Ishikawa (cell line): ENCODE measurements around the gene DTD1.

Source experiments
- CEBPB ChIP-seq: IDR thresholded peaks from 2 replicates; pipeline ENCODE4 v1.6.1; 2012
- CREB1 ChIP-seq: IDR thresholded peaks from 2 replicates; pipeline ENCODE4 v1.6.1; 2012; ENCODE audit warnings: low read depth
- EGR1 ChIP-seq: IDR thresholded peaks from 2 replicates; pipeline ENCODE4 v1.6.1; 2012
- EP300 ChIP-seq: IDR thresholded peaks from 2 replicates; pipeline ENCODE4 v1.6.1; 2012; ENCODE audit warnings: borderline replicate concordance
- FOXM1 ChIP-seq: IDR thresholded peaks from 2 replicates; pipeline ENCODE4 v1.6.1; 2012; ENCODE audit warnings: low read depth, borderline replicate concordance
- NFIC ChIP-seq: IDR thresholded peaks from 2 replicates; pipeline ENCODE4 v1.6.1; 2012
- RAD21 ChIP-seq: IDR thresholded peaks from 2 replicates; pipeline ENCODE4 v1.6.1; 2012; ENCODE audit warnings: low read depth
- TAF1 ChIP-seq: IDR thresholded peaks from 2 replicates; pipeline ENCODE4 v1.6.1; 2012; ENCODE audit warnings: low read depth, mild to moderate bottlenecking
- TCF12 ChIP-seq: IDR thresholded peaks from 2 replicates; pipeline ENCODE4 v1.6.1; 2012; ENCODE audit warnings: low read depth
- TEAD4 ChIP-seq: IDR thresholded peaks from 2 replicates; pipeline ENCODE4 v1.6.1; 2012
- YY1 ChIP-seq: IDR thresholded peaks from 2 replicates; pipeline ENCODE4 v1.6.1; 2012; ENCODE audit warnings: low read depth
- ZBTB7A ChIP-seq: IDR thresholded peaks from 2 replicates; pipeline ENCODE4 v1.6.1; 2012; ENCODE audit warnings: low read depth
- TF ChIP-seq, protein P1 (sequence below): IDR thresholded peaks from 2 replicates; pipeline ENCODE4 v1.6.1; 2012
- TF ChIP-seq, protein P2 (sequence below): IDR thresholded peaks from 2 replicates; pipeline ENCODE4 v1.6.1; 2012
- TF ChIP-seq, protein P3 (sequence below): IDR thresholded peaks from 2 replicates; pipeline ENCODE4 v1.6.1; 2012; ENCODE audit warnings: low read depth, mild to moderate bottlenecking

DTD1 gene

DNA sequence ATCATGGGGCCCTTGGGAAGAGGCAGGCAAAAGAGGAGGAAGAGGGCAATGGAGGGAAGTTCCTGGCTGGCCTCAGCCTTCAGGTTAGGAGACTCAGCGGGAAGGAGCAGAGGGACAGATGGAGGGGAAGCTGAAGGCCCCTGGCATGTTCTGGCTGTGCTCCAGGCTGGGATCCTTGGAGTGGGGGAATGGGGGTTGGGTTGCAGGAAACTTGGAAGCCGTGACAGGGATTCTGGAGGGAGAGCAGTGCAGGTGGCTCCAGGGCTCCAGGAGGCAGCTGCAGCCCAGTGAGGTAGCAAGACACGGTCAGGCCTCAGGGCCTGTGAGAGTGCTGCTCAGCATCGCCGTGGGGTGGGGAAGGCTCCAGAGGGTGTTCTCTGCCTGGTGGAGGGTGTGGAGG is 161.1 kb downstream of the DTD1 start:
- no peak for TF ChIP-seq ZBTB7A
- no peak for TF ChIP-seq CREB1

DNA sequence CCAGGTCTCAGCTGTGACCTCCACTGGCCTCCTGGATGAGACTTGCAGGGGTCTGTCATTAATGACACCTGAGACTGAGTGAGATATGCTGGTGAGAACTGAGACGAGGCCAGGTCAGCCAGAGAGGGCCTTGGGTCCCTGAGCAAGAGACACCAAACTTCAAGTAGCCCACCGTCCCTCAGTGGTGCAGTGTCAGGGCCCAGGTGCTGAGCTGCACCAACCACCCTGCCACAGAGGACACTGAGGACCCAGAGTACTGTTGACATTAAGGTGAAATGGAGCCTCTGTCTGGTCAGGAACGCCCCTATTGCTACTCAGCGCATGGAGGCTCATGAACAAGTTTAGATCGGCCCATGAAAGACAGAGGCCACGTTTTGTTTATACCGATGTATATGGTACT is 161.7 kb downstream of the DTD1 start:
- TF ChIP-seq TEAD4: no peak
- TF ChIP-seq YY1: no peak
- TF ChIP-seq, protein P1, sequence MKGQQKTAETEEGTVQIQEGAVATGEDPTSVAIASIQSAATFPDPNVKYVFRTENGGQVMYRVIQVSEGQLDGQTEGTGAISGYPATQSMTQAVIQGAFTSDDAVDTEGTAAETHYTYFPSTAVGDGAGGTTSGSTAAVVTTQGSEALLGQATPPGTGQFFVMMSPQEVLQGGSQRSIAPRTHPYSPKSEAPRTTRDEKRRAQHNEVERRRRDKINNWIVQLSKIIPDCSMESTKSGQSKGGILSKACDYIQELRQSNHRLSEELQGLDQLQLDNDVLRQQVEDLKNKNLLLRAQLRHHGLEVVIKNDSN: no peak
- TF ChIP-seq CREB1: no peak
- TF ChIP-seq CEBPB: no peak
- TF ChIP-seq ZBTB7A: no peak
- TF ChIP-seq EGR1: no peak
- TF ChIP-seq, protein P2, sequence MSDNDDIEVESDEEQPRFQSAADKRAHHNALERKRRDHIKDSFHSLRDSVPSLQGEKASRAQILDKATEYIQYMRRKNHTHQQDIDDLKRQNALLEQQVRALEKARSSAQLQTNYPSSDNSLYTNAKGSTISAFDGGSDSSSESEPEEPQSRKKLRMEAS: no peak

DNA sequence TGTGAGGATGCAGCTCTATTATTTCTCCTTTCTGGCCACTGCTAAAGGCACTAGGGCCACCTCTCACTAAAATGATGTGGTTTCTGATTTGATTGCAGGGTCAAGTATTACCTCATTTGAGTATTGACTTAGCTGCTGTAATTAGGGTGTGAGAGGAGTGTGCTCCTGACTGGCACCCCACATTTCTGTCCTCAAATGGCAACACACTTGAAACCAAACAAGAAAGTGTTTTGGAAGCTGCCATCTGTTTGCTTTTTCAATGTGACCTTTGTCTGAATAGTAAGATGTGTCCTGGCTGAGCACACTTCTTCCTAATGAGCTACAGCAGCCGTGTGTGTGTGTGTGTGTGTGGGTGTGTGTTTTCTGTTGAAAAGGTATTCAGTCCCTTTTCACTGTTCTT is 162.9 kb downstream of the DTD1 start:
- no peak for TF ChIP-seq EP300
- no peak for TF ChIP-seq ZBTB7A
- TF ChIP-seq, protein P3, sequence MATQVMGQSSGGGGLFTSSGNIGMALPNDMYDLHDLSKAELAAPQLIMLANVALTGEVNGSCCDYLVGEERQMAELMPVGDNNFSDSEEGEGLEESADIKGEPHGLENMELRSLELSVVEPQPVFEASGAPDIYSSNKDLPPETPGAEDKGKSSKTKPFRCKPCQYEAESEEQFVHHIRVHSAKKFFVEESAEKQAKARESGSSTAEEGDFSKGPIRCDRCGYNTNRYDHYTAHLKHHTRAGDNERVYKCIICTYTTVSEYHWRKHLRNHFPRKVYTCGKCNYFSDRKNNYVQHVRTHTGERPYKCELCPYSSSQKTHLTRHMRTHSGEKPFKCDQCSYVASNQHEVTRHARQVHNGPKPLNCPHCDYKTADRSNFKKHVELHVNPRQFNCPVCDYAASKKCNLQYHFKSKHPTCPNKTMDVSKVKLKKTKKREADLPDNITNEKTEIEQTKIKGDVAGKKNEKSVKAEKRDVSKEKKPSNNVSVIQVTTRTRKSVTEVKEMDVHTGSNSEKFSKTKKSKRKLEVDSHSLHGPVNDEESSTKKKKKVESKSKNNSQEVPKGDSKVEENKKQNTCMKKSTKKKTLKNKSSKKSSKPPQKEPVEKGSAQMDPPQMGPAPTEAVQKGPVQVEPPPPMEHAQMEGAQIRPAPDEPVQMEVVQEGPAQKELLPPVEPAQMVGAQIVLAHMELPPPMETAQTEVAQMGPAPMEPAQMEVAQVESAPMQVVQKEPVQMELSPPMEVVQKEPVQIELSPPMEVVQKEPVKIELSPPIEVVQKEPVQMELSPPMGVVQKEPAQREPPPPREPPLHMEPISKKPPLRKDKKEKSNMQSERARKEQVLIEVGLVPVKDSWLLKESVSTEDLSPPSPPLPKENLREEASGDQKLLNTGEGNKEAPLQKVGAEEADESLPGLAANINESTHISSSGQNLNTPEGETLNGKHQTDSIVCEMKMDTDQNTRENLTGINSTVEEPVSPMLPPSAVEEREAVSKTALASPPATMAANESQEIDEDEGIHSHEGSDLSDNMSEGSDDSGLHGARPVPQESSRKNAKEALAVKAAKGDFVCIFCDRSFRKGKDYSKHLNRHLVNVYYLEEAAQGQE: no peak
- no peak for TF ChIP-seq CEBPB
- no peak for TF ChIP-seq NFIC
- no peak for TF ChIP-seq YY1
- TF ChIP-seq FOXM1: no peak
- TF ChIP-seq, protein P1: no peak
- TF ChIP-seq RAD21: no peak
- no peak for TF ChIP-seq TCF12
- no peak for TF ChIP-seq TAF1
- no peak for TF ChIP-seq EGR1
- TF ChIP-seq, protein P2: no peak
- TF ChIP-seq TEAD4: no peak
- no peak for TF ChIP-seq CREB1

DNA sequence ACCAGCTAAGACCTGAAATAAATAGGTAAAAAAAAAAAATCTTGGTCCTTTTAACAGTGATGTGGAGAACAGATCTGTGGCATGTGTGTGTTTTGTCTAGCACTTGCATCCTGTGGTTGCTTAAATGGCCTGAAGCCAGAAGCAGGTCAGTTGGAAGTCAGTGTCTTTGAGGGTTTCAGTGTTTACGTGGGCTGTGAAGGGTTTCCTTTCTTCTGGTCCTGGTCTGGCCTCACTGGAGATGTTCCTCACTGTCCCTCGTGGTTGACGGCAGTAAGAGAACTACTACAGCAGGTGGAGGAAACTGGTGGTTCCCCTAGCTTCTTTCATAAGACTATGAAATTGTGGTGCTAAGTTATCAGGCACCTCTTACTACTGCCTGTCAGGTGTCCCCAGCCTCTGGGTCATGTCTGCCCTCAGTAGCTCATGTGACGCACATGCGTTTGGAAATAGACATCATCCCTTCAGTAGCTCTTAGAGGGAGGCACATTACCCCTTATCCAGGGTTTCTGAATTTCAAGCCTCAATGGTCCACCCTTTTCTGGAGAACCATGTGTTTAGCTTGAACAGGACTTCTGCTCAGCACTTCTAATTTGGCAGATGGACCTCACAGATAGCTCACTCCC is 166.3 kb downstream of the DTD1 start:
- TF ChIP-seq TEAD4: no peak
- no peak for TF ChIP-seq TAF1
- TF ChIP-seq EP300: no peak
- TF ChIP-seq, protein P3: no peak
- no peak for TF ChIP-seq TCF12
- TF ChIP-seq ZBTB7A: no peak
- no peak for TF ChIP-seq YY1
- TF ChIP-seq NFIC: no peak
- no peak for TF ChIP-seq FOXM1
- TF ChIP-seq, protein P2: no peak
- TF ChIP-seq EGR1: no peak
- TF ChIP-seq, protein P1: no peak
- TF ChIP-seq CREB1: no peak

DNA sequence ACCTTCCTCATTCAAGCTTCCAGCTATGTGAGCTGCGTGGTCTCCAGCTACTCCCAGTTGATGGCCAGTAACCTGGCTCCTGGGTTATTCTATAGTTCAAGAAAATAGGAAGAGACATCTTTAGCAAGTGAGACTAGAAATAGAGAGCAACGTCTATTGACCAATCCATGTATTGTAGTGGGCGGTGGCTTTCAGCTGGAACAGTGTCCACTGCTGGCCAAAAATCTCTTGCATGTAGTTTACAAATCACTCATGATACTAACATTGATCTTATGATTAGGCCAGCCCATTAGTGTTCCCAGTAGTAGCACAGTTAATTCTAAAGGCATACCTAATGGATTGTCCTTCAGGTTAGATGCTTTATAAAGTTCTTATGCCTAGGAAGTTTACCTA is 166.8 kb downstream of the DTD1 start:
- TF ChIP-seq CREB1 (no peak), RAD21 (no peak)

DNA sequence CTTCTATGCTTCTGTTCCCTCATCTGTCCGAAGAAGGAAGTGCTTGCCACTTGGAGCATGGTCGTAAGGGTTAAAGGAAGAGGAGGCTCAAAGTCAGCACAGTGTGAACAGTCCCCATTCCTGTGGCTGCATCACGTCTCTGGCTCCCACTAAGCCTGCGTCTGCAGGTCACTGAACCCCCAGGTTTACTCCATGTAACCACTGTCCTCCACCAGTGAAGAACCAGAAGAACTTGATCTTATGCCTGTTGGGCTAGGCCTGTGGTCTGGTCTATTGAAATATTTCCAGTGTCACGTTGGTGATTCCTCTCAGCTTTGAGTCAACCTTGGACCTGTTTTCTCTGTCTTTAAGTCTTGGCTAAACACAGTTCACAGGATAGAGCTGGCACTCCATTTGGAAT is 179.8 kb downstream of the DTD1 start:
- TF ChIP-seq, protein P2: no peak
